Measurements from ENCODE around the gene NAV2. TPM values are rescaled to one million over a fixed set of nuclear protein-coding genes. Genes with fewer than 3 reads are reported as not detected.

NAV2 gene
- polyA plus RNA-seq, 3 donors, result not detected

GRCh38 chr11:19730373-19730772 lies 17.7 kb downstream of the NAV2 start:
- Histone ChIP-seq H3K27ac (ENCODE audit: low read depth in 1 of 2, low read length in 2 of 2) (no peak overlapping the region), H3K36me3 (replicated peaks in 1 of 2; ENCODE audit: control insufficient read depth in 1 of 2, insufficient read depth in 2 of 2, low read length in 2 of 2) (no peaks in the 10 kb centered on the region), H2AFZ (ENCODE audit: insufficient read depth, low read depth, low read length, poor library complexity, severe bottlenecking) (no peak overlapping the region), H4K20me1 (ENCODE audit: insufficient read depth, low read length) (no peaks in the 10 kb centered on the region), H3K9me3 (replicated peaks in 1 of 2; ENCODE audit: control insufficient read depth in 1 of 2, insufficient read depth in 1 of 2, low read length in 2 of 2) (no peaks in the 10 kb centered on the region), H3K4me3 (replicated peaks in 1 of 3; ENCODE audit: low read depth in 2 of 3, low read length in 3 of 3) (no peak overlapping the region), H3K4me1 (ENCODE audit: control insufficient read depth in 1 of 2, insufficient read depth in 2 of 2, low read length in 2 of 2) (no peaks in the 10 kb centered on the region), H3K79me2 (ENCODE audit: insufficient read depth, low read length) (no peaks in the 10 kb centered on the region), H3K27me3 (ENCODE audit: control insufficient read depth in 2 of 2, insufficient read depth in 2 of 2, low read length in 2 of 2) (no peaks in the 10 kb centered on the region), H3K9ac (ENCODE audit: insufficient read depth, low read length, poor library complexity, severe bottlenecking) (no peak overlapping the region), H3K4me2 (replicated peaks; ENCODE audit: extremely low read depth, low read length, poor library complexity, severe bottlenecking) (no peak overlapping the region)
- no peak for DNase-seq
- WGBS (ENCODE audit: insufficient coverage), result 95% methylated on average over 10 of the region's 11 CpGs
- Mint-ChIP-seq H3K4me3 (no peak overlapping the region), H3K4me1 (no peaks in the 10 kb centered on the region), H3K9me3 (peaks cover 0 to 2% (median 0%) of the 10 kb centered on the region in 7 donors), H3K27ac (no peak overlapping the region), H3K36me3 (no peaks in the 10 kb centered on the region), H3K27me3 (ENCODE audit: low read depth in 3 of 3) (peaks cover 0 to 6% (median 2%) of the 10 kb centered on the region in 3 donors)
- TF ChIP-seq, protein P1, sequence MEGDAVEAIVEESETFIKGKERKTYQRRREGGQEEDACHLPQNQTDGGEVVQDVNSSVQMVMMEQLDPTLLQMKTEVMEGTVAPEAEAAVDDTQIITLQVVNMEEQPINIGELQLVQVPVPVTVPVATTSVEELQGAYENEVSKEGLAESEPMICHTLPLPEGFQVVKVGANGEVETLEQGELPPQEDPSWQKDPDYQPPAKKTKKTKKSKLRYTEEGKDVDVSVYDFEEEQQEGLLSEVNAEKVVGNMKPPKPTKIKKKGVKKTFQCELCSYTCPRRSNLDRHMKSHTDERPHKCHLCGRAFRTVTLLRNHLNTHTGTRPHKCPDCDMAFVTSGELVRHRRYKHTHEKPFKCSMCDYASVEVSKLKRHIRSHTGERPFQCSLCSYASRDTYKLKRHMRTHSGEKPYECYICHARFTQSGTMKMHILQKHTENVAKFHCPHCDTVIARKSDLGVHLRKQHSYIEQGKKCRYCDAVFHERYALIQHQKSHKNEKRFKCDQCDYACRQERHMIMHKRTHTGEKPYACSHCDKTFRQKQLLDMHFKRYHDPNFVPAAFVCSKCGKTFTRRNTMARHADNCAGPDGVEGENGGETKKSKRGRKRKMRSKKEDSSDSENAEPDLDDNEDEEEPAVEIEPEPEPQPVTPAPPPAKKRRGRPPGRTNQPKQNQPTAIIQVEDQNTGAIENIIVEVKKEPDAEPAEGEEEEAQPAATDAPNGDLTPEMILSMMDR (IDR thresholded peaks at IDR 0.05), result no peak
- intact Hi-C loops (cut with micrococcal nuclease), result no loop called here

DNA sequence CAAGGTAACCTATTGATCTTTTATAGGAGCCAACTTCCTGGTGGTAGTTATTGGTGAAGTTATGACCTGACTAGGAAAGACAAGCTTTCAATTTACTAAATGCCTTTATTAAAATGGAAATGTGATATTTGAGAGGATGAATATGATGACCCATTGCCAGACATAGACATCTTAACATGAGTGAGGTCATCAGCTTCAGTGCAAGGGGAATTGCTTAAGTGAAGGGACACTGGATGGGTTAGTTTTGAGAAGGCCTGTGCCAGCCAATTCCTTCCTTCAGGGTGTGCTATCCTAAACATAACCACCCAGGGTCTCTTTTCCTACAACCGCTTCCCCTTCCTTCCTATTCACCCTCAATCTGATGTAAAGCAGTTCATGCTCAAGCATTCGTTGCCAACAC lies 21.5 kb downstream of the NAV2 start:
- no peaks in the 10 kb centered on the region for H3K4me1 Mint-ChIP-seq
- TF ChIP-seq, protein P1 (IDR thresholded peaks at IDR 0.05), result no peak
- no peaks in the 10 kb centered on the region for H3K36me3 ChIP-seq (replicated peaks in 1 of 2; ENCODE audit: control insufficient read depth in 1 of 2, insufficient read depth in 2 of 2, low read length in 2 of 2)
- intact Hi-C loops (cut with micrococcal nuclease), result no loop called here
- H3K9me3 ChIP-seq (replicated peaks in 1 of 2; ENCODE audit: control insufficient read depth in 1 of 2, insufficient read depth in 1 of 2, low read length in 2 of 2), result no peaks in the 10 kb centered on the region
- H3K4me1 ChIP-seq (ENCODE audit: control insufficient read depth in 1 of 2, insufficient read depth in 2 of 2, low read length in 2 of 2), result no peaks in the 10 kb centered on the region
- no peaks in the 10 kb centered on the region for H4K20me1 ChIP-seq (ENCODE audit: insufficient read depth, low read length)
- no peak overlapping the region for H3K27ac ChIP-seq (ENCODE audit: low read depth in 1 of 2, low read length in 2 of 2)
- no peaks in the 10 kb centered on the region for H3K27me3 ChIP-seq (ENCODE audit: control insufficient read depth in 2 of 2, insufficient read depth in 2 of 2, low read length in 2 of 2)
- H3K9me3 Mint-ChIP-seq, result peaks cover 0 to 2% (median 0%) of the 10 kb centered on the region in 7 donors
- H3K27me3 Mint-ChIP-seq (ENCODE audit: low read depth in 3 of 3), result peaks cover 0 to 8% (median 6%) of the 10 kb centered on the region in 3 donors
- H3K27ac Mint-ChIP-seq, result no peak overlapping the region
- WGBS (ENCODE audit: insufficient coverage), result no CpG with 5 or more reads among the region's 2 CpGs
- H3K4me3 ChIP-seq (replicated peaks in 1 of 3; ENCODE audit: low read depth in 2 of 3, low read length in 3 of 3), result no peak overlapping the region
- H3K9ac ChIP-seq (ENCODE audit: insufficient read depth, low read length, poor library complexity, severe bottlenecking), result no peak overlapping the region
- H3K4me3 Mint-ChIP-seq, result no peak overlapping the region
- DNase-seq, result no peak
- no peaks in the 10 kb centered on the region for H3K79me2 ChIP-seq (ENCODE audit: insufficient read depth, low read length)
- no peak overlapping the region for H2AFZ ChIP-seq (ENCODE audit: insufficient read depth, low read depth, low read length, poor library complexity, severe bottlenecking)
- H3K4me2 ChIP-seq (replicated peaks; ENCODE audit: extremely low read depth, low read length, poor library complexity, severe bottlenecking), result no peak overlapping the region
- H3K36me3 Mint-ChIP-seq, result no peaks in the 10 kb centered on the region

Measured in CD14-positive monocyte (primary cell).